ENCODE data around the gene ZNF587B. TPM values are rescaled to one million over a fixed set of nuclear protein-coding genes. Genes with fewer than 3 reads are reported as not detected.
A peak's percentile ranks its signal among the peaks of the same experiment; 100 is the strongest.
"Not testable (repeated sequence)": the region's sequence is repeated elsewhere in the genome, so short reads cannot be mapped to it uniquely, and the experiment has no call there.

Gene ZNF587B
- total RNA-seq, 4 donors from 2014 or later, result 15.0 to 28.6 (median 19.6) TPM

DNA sequence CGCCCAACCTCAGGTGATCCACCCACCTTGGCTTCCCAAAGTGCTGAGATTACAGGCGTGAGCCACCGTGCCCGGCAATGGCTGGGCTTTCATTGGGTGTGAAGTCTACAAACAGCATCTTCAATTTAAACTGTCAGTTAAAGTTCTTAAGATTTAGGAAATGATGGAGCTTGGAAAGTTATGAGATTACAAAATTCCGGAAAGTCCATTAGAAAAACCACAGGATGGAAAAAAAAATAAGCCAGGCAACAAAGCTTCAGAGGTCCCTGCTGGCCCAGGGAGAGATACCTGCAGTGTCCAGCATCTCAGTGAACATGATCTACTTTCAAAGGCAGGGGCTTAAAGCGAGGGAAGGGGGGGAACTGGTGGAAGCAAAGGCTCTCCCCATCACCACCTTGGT is 4.6 kb upstream of the ZNF587B start:
- TF ChIP-seq, protein P1, sequence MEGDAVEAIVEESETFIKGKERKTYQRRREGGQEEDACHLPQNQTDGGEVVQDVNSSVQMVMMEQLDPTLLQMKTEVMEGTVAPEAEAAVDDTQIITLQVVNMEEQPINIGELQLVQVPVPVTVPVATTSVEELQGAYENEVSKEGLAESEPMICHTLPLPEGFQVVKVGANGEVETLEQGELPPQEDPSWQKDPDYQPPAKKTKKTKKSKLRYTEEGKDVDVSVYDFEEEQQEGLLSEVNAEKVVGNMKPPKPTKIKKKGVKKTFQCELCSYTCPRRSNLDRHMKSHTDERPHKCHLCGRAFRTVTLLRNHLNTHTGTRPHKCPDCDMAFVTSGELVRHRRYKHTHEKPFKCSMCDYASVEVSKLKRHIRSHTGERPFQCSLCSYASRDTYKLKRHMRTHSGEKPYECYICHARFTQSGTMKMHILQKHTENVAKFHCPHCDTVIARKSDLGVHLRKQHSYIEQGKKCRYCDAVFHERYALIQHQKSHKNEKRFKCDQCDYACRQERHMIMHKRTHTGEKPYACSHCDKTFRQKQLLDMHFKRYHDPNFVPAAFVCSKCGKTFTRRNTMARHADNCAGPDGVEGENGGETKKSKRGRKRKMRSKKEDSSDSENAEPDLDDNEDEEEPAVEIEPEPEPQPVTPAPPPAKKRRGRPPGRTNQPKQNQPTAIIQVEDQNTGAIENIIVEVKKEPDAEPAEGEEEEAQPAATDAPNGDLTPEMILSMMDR (IDR thresholded peaks at IDR 0.05), result no peak
- TF ChIP-seq POLR2A (IDR thresholded peaks at IDR 0.05), result no peak
- no peak for TF ChIP-seq EP300 (IDR thresholded peaks at IDR 0.05)
- no peak for TF ChIP-seq POLR2AphosphoS5 (IDR thresholded peaks at IDR 0.05)
- Histone ChIP-seq H3K9me3 (no peaks in the 10 kb centered on the region), H3K36me3 (peaks cover 10% of the 10 kb centered on the region), H3K4me1 (peaks cover 7% of the 10 kb centered on the region), H3K4me3 (no peak overlapping the region), H3K27ac (no peak overlapping the region), H3K27me3 (no peaks in the 10 kb centered on the region)
- no peak for DNase-seq (ENCODE audit: low spot score in 2 of 2)
- WGBS, result 93% methylated on average over 6 of the region's 6 CpGs

DNA sequence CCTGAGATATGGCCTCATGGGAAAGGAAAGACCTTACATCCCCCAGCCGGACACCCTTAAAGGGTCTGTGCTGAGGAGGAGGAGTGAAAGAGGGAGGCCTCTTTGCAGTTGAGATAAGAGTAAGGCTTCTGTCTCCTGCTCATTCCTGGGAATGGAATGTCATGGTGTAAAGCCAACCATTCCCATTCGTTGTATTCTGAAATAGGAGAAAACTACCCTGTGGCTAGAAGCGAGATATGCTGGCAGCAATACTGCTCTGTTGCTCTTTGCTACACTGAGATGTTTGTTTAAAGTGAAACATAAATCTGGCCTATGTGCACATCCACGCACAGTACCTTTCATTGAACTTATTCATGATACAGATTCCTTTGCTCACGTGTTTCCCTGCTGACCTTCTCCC is 783 bp upstream of the ZNF587B start:
- TF ChIP-seq POLR2AphosphoS5 (IDR thresholded peaks at IDR 0.05) (no peak), POLR2A (IDR thresholded peaks at IDR 0.05) (no peak)
- Histone ChIP-seq H3K27ac (no peak overlapping the region), H3K4me1 (peaks cover 3% of the 10 kb centered on the region), H3K4me3 (no peak overlapping the region), H3K36me3 (peaks cover 10% of the 10 kb centered on the region), H3K9me3 (no peaks in the 10 kb centered on the region), H3K27me3 (no peaks in the 10 kb centered on the region)
- 72% methylated on average over 5 of the region's 5 CpGs for WGBS
- DNase-seq (ENCODE audit: low spot score in 2 of 2), result no peak

DNA sequence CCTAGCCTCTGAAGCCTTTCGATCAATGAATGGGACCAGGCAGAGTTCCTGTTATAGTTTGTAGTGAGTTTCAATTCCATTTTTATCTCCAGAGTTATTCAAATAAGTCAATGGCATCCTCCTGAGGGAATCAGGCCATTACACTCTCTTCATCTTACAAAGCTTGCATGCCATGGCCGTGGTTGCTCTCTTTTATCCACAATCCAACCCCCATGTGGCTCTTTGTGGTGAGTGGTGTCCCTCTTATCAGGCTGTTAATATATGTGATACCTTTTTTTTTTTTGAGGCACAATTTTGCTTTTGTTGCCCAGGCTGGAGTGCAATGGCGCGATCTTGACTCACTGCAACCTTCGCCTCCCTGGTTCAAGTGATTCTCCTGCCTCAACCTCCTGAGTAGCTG is 6.9 kb downstream of the ZNF587B start:
- not testable (repeated sequence) for H3K27ac ChIP-seq; H3K9me3 ChIP-seq; H3K4me1 ChIP-seq; DNase-seq (ENCODE audit: low spot score in 2 of 2); H3K27me3 ChIP-seq; H3K4me3 ChIP-seq
- 93% methylated on average over 5 of the region's 5 CpGs for WGBS
- H3K36me3 ChIP-seq, result peaks cover 21% of the 10 kb centered on the region

DNA sequence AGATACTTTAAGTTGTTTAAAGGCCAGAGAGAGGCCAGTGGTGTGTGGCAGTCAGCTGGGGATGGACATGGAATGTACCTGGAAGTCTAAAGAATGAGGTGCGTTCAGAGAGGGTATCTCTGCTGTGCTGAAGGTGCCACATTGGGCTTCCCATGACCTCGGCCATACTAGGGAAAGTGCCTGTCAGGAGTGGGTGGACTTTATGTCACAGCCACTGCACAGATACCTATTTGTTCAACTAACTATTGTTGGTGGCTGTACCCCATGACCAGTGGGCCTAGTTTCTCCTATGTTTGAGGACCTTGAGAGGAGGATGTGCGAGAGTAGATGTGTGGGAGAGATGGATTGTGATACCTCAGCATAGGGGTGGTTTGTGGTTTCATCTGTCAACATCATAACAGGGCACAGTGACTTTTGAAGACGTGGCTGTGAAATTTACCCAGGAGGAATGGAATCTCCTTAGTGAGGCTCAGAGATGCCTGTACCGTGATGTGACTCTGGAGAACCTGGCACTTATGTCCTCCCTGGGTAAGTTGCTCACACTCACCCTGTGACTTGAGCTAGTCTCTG is 8.6 kb downstream of the ZNF587B start:
- not testable (repeated sequence) for H3K9me3 ChIP-seq; DNase-seq (ENCODE audit: low spot score in 2 of 2); H3K4me1 ChIP-seq; H3K27me3 ChIP-seq; H3K27ac ChIP-seq; H3K4me3 ChIP-seq
- peaks cover 29% of the 10 kb centered on the region for H3K36me3 ChIP-seq
- WGBS, result 96% methylated on average over 2 of the region's 5 CpGs

DNA sequence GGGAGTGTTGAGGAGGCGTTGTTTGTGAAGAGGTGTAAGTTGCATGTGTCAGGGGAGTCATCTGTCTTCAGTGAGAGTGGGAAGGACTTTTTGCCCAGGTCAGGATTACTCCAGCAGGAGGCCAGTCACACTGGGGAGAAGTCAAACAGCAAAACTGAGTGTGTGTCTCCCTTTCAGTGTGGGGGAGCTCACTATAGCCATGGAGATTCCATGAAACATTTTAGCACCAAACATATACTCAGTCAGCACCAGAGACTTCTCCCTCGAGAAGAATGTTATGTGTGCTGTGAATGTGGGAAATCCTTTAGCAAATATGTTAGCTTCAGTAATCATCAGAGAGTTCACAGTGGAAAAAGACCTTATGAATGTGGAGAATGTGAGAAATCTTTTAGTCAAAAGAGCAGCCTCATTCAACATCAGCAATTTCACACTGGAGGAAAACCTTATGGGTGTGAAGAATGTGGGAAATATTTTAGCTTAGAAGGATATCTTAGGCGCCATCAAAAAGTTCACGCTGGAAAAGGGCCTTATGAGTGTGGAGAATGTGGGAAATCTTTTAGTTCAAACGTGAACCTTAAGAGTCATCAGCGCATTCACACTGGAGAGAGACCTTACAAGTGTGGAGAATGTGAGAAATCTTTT is 11.1 kb downstream of the ZNF587B start:
- WGBS, result 86% methylated on average over 6 of the region's 6 CpGs
- no peak for TF ChIP-seq POLR2AphosphoS5 (IDR thresholded peaks at IDR 0.05)
- no peak for TF ChIP-seq EP300 (IDR thresholded peaks at IDR 0.05)
- TF ChIP-seq, protein P1 (IDR thresholded peaks at IDR 0.05), result no peak
- no peak for TF ChIP-seq POLR2A (IDR thresholded peaks at IDR 0.05)
- no peak for DNase-seq (ENCODE audit: low spot score in 2 of 2)
- no peak overlapping the region for H3K4me3 ChIP-seq
- peaks cover 43% of the 10 kb centered on the region for H3K36me3 ChIP-seq
- H3K9me3 ChIP-seq, result no peaks in the 10 kb centered on the region
- no peak overlapping the region for H3K27ac ChIP-seq
- no peaks in the 10 kb centered on the region for H3K4me1 ChIP-seq
- no peaks in the 10 kb centered on the region for H3K27me3 ChIP-seq

DNA sequence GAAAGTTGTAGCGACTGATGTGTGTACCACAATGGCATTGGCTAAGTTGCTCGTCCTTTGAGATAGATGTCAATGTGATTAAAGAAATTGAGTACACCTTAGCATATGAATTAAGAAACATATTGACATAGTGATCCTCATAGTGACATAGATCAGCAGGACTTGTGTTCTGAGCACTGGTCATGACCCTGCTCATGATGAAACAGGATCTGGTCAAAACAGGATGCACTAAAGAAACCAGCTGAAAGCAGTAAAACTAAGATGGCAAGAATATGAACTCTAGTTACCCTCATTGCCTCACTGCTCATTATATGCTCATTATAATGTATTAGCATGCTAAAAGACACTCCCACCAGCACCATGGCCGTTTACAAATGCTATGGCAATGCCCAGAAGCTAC is 17.1 kb downstream of the ZNF587B start:
- not testable (repeated sequence) for H3K27ac ChIP-seq; H3K4me3 ChIP-seq; H3K9me3 ChIP-seq; H3K27me3 ChIP-seq; DNase-seq (ENCODE audit: low spot score in 2 of 2)
- H3K36me3 ChIP-seq, result peaks cover 20% of the 10 kb centered on the region
- WGBS, result 74% methylated on average over 3 of the region's 3 CpGs
- H3K4me1 ChIP-seq, result peaks cover 16% of the 10 kb centered on the region

DNA sequence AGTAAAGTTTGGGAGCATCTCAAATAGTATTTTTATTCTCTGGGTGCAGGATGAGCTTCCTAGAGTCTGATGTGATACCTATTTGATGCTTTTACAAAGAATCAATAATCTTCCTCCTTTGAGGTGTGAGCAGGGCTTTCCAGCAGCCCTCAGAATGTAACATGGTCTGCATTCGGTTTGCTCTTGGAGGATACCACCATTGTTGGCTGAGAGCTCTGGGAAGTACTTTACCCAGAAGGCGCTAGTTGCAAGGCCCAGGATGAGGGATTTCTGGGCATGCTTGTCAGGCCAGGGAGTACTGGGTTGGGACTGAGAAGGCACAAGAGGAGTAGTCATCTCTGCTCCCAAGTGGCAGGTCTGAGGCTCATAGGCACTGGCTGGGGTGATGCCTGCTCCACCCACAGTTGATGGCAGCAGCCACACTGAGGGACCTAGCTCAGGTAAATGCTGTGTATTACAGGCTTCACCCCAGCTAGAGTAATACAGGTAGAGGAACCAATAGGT is 19.1 kb downstream of the ZNF587B start:
- H3K4me3 ChIP-seq, result peak overlapping the region; percentile 72
- 83% methylated on average over 2 of the region's 2 CpGs for WGBS
- DNase-seq (ENCODE audit: low spot score in 2 of 2); H3K27me3 ChIP-seq; H3K9me3 ChIP-seq; H3K27ac ChIP-seq: not testable (repeated sequence)
- H3K4me1 ChIP-seq, result peaks cover 16% of the 10 kb centered on the region
- H3K36me3 ChIP-seq, result peaks cover 22% of the 10 kb centered on the region

DNA sequence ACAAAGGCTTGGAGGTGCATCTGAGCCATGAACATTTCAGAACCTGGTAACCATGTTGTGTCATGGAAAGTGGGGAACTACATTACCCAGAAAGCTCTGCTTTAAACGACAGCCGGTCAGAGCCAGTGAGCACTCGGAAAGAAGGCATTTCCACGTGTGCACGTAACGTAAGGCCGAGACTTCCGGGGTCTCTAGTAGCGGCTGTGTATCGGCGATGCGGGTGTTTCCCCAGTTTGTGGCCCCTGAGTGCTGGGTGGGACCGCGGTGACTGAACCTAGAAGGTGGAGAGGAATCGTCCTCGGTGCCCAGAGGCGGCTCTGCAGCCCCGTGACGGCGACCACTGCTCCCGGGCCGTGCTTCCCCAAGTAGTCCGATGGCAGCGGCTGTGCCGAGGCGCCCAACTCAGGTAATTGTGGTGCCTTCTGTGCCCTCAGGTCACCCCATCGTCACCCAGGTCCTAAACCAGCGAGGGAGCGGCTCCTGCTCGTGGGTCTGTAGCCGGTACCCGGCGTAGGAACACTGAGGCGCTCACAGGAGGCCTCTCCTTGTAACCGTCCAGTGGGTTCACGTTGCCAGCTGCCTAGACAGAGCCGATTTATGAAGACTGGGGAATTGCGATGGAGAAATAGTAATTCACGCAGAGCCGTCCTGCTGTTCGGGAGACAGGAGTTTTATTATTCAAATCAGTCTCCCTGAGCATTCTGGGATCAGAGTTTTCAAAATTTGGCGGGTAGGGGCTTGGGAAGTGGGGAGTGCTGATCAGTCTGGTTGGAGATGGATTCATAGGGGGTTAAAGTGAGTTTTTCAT is 19.8 kb downstream of the ZNF587B start, which contains the start of gene ZNF587:
Gene ZNF587 (plus strand): TSS at position 194 of the 808 bp plus-strand sequence. CDS start 180 bp downstream, at position 374.
- H3K4me3 ChIP-seq, result peak within 1 kb of the TSS; percentile 72
- peak; percentile 71 to 80 for DNase-seq (ENCODE audit: low spot score in 2 of 2)
- not testable (repeated sequence) for H3K9me3 ChIP-seq, H3K27me3 ChIP-seq
- 0% methylated on average over 7 of the region's 42 CpGs for WGBS
- peaks cover 16% of the 10 kb centered on the region for H3K4me1 ChIP-seq
- H3K27ac ChIP-seq, result peak within 1 kb of the TSS; percentile 75
- peaks cover 22% of the 10 kb centered on the region for H3K36me3 ChIP-seq

Data from suprapubic skin (tissue), 4 donors.